IPS-NIHi7 (cell line): ENCODE results near the gene MGAT3.

Source experiments
- DNase-seq: peaks from one replicate; pipeline ENCODE4 v3.0.0; 2012; ENCODE audit warnings: mixed read lengths; ENCODE audit errors: extremely low spot score

MGAT3 gene

GRCh38 chr22:39450258-39450955 is 6.4 kb upstream of the MGAT3 start:
- DNase-seq: no peak

- no peak for DNase-seq
These were observed 4.1 kb upstream of the MGAT3 start for GRCh38 chr22:39452740-39453040.

- peak; percentile 43 for DNase-seq
These were observed 2.9 kb upstream of the MGAT3 start for GRCh38 chr22:39453765-39454378.

- DNase-seq: peak; percentile 52
These were observed 2.4 kb upstream of the MGAT3 start for GRCh38 chr22:39454385-39454871.

GRCh38 chr22:39457198-39457555 is 365 bp downstream of the MGAT3 start:
- DNase-seq: peak; percentile 49

GRCh38 chr22:39457556-39458443 is 988 bp downstream of the MGAT3 start:
- no peak for DNase-seq

GRCh38 chr22:39458444-39459083 is 1.8 kb downstream of the MGAT3 start:
- DNase-seq: no peak

GRCh38 chr22:39459681-39460080 is 2.9 kb downstream of the MGAT3 start:
- no peak for DNase-seq

GRCh38 chr22:39462443-39463221 is 5.8 kb downstream of the MGAT3 start:
- DNase-seq: peak; percentile 78

- no peak for DNase-seq
These were observed 6.5 kb downstream of the MGAT3 start for GRCh38 chr22:39463277-39463676.

- no peak for DNase-seq
These were observed 7.1 kb downstream of the MGAT3 start for GRCh38 chr22:39463931-39464390.

- DNase-seq: no peak
These were observed 9.6 kb downstream of the MGAT3 start for GRCh38 chr22:39466228-39467006.

GRCh38 chr22:39467390-39467895 is 10.6 kb downstream of the MGAT3 start:
- no peak for DNase-seq

GRCh38 chr22:39468487-39469325 is 11.9 kb downstream of the MGAT3 start:
- DNase-seq: no peak

- no peak for DNase-seq
These were observed 12.5 kb downstream of the MGAT3 start for GRCh38 chr22:39469326-39469680.

GRCh38 chr22:39469681-39470450 is 13.1 kb downstream of the MGAT3 start:
- DNase-seq: no peak

- no peak for DNase-seq
These were observed 13.9 kb downstream of the MGAT3 start for GRCh38 chr22:39470451-39471291.
